ENCODE results near the gene ACACA.

- TF ChIP-seq CTCF (IDR thresholded peaks at IDR 0.05; ENCODE audit: extremely low read depth in 1 of 2, insufficient read depth in 1 of 2, low read depth in 1 of 2, low read length in 2 of 2) = no peak
- TF ChIP-seq MAX (IDR thresholded peaks at IDR 0.05; ENCODE audit: insufficient read depth, insufficient read length) = no peak
- TF ChIP-seq POLR2A (IDR thresholded peaks at IDR 0.05; ENCODE audit: low read depth, low read length) = no peak
Measured at GRCh38 chr17:37083456-37083855, 323.2 kb downstream of the ACACA start.

Data from endothelial cell of umbilical vein (primary cell).